ENCODE measurements around the gene SLC16A14.

- no peak for TF ChIP-seq ATF2 (IDR thresholded peaks at IDR 0.05; ENCODE audit: low read length)
- TF ChIP-seq MAFK (IDR thresholded peaks at IDR 0.05; ENCODE audit: low read depth, low read length) = no peak
- no peak for TF ChIP-seq SRF (IDR thresholded peaks at IDR 0.05; ENCODE audit: low read depth, low read length)
- TF ChIP-seq CTCF (IDR thresholded peaks at IDR 0.05; ENCODE audit: control extremely low read depth in 1 of 3, insufficient read depth in 1 of 3, low read depth in 1 of 3, low read length in 3 of 3) = peak; percentile 18 to 84 (median 78)
- no peak for TF ChIP-seq SIN3A (conservative IDR thresholded peaks at IDR 0.05 in 1 of 2, IDR thresholded peaks at IDR 0.05 in 1 of 2; ENCODE audit: low read depth in 1 of 2, low read length in 2 of 2)
- no peak for TF ChIP-seq POLR2A (IDR thresholded peaks at IDR 0.05; ENCODE audit: control extremely low read depth in 1 of 2, low read depth in 2 of 2, low read length in 2 of 2)
- TF ChIP-seq BCL11A (IDR thresholded peaks at IDR 0.05; ENCODE audit: low read depth in 2 of 2, low read length in 2 of 2) = no peak
- TF ChIP-seq NANOG (IDR thresholded peaks at IDR 0.05; ENCODE audit: insufficient read depth, low read depth, low read length, poor library complexity, severe bottlenecking) = no peak
- TF ChIP-seq JUND (IDR thresholded peaks at IDR 0.05; ENCODE audit: low read length) = no peak
- TF ChIP-seq CHD1 (IDR thresholded peaks at IDR 0.05; ENCODE audit: low read depth, low read length) = no peak
- TF ChIP-seq SP1 (IDR thresholded peaks at IDR 0.05; ENCODE audit: low read depth, low read length) = no peak
- peak; percentile 91 to 94 for TF ChIP-seq RAD21 (IDR thresholded peaks at IDR 0.05 in 1 of 2, conservative IDR thresholded peaks at IDR 0.05 in 1 of 2; ENCODE audit: low read depth in 2 of 2, low read length in 2 of 2)
Observed at GRCh38 chr2:230007931-230008707, 60.6 kb downstream of the SLC16A14 start.
